GM11168 (cell line): ENCODE measurements around the gene MKNK2.

Experiments used
- in situ Hi-C: fragments of 300-500 bp; cut with MboI; formaldehyde crosslinking; loops from one replicate; pipeline ENCODE4 v1.12.0; 2022; ENCODE audit warnings: low sequenced_read_pairs; ENCODE audit not compliant: unreplicated experiment

MKNK2 gene

GRCh38 chr19:2047076-2047448 is 4.0 kb downstream of the MKNK2 start:
- in situ Hi-C loops, result no loop called here

GRCh38 chr19:2046046-2046907 is 4.8 kb downstream of the MKNK2 start:
- in situ Hi-C loops, result no loop called here

- in situ Hi-C loops, result no loop called here
Measured at GRCh38 chr19:2045501-2046045, 5.5 kb downstream of the MKNK2 start.

GRCh38 chr19:2044709-2045500 is 6.1 kb downstream of the MKNK2 start:
- in situ Hi-C loops, result no loop called here

- in situ Hi-C loops, result no loop called here
Measured at GRCh38 chr19:2043961-2044708, 6.9 kb downstream of the MKNK2 start.

- in situ Hi-C loops, result no loop called here
Measured at GRCh38 chr19:2043251-2043641, 7.8 kb downstream of the MKNK2 start.

GRCh38 chr19:2042485-2043250 is 8.4 kb downstream of the MKNK2 start:
- in situ Hi-C loops, result no loop called here

- in situ Hi-C loops, result no loop called here
Measured at GRCh38 chr19:2041683-2042484, 9.2 kb downstream of the MKNK2 start.

GRCh38 chr19:2041433-2041682 is 9.7 kb downstream of the MKNK2 start:
- in situ Hi-C loops, result no loop called here

GRCh38 chr19:2040647-2041432 is 10.2 kb downstream of the MKNK2 start:
- in situ Hi-C loops, result no loop called here

GRCh38 chr19:2039959-2040646 is 10.9 kb downstream of the MKNK2 start:
- in situ Hi-C loops, result no loop called here

- in situ Hi-C loops, result no loop called here
Measured at GRCh38 chr19:2039089-2039958, 11.7 kb downstream of the MKNK2 start.

- in situ Hi-C loops, result no loop called here
Measured at GRCh38 chr19:2038284-2039088, 12.6 kb downstream of the MKNK2 start.

GRCh38 chr19:2037651-2038255 is 13.3 kb downstream of the MKNK2 start:
- in situ Hi-C loops, result no loop called here

- in situ Hi-C loops, result no loop called here
Measured at GRCh38 chr19:2036424-2036823, 14.6 kb downstream of the MKNK2 start.

GRCh38 chr19:2035590-2035991 is 15.5 kb downstream of the MKNK2 start:
- in situ Hi-C loops, result no loop called here
